ENCODE data around the gene CDC42BPB.

The CDC42BPB gene

DNA sequence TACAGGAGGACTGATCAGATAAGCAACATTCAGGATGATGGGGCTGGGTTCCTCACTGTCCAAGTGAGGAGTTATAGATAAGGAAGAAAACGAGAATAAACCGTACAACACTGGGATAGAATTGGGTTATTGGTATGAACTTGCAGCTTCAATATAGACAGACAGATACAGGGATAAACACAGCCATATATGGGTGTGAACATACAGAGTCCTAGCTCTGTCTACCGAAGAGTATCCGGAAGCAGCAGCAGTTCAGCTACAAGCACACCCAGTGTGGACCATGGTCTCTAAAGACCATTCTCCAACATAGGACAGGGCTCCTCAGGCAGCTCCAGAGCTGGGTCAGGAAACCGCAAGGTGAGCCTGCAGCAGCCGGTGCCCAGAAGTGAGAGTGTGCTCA, 40.8 kb downstream of the CDC42BPB start:
- no peak for DNase-seq (ENCODE audit: low spot score)

- DNase-seq (ENCODE audit: low spot score) = no peak
These were observed 41.3 kb downstream of the CDC42BPB start for GRCh38 chr14:103016071-103016470.

DNA sequence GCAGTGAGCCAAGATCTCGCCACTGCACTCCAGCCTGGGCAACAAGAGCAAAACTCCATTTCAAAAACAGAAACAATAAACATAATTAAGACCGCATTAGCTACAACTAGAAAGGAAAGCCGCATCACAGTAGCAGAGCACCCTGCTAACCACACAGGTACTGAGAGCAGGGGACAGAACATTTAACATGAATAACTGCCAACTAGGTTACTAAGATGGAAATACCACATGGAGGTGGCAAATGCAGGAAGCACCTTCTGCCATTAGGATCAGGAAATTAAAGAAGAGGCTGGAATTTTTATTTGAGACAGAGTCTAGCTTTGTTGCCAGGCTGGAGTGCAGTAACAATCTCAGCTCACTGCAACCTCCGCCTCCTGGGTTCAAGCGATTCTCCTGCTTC, 41.9 kb downstream of the CDC42BPB start:
- DNase-seq (ENCODE audit: low spot score) = no peak

DNA sequence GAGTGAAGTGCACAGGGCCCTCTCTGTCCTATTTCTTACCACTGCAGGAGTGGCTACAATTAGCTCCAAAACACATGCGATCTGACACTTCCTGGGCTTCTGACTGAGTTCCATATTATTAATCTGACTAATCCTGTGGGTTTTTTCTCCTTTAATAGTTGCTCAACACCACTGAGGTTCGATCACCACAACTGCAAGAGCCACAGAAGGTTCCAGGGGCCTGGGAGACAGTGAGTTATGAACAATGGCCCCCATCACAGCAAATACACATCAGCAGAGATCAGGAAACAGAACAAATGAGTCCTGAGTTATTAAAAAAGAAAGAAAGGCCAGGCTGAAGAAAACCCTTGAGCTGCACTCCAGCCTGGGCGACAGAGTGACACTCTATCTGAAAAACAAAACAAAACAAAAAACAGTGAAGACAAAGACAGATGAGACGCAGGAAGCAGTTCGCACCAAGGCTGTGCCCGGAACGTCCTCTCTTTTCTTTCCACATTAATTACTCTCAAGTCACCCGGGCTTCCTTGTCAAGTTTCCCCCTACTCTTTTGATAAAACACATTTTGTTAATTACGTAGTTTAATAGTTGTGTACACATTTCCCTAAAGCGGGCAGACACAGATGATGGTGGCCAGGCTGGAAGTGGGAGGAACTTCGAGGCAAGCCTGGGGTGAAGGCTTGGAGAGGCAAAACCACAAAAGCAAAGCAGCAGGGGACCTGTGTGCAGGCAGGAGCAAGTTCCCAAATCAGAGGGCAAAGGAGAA, 42.7 kb downstream of the CDC42BPB start:
- DNase-seq (ENCODE audit: low spot score) = peak; percentile 54

GRCh38 chr14:103013028-103013427, 44.3 kb downstream of the CDC42BPB start:
- no peak for DNase-seq (ENCODE audit: low spot score)

GRCh38 chr14:103009559-103009958, 47.8 kb downstream of the CDC42BPB start:
- no peak for DNase-seq (ENCODE audit: low spot score)

GRCh38 chr14:103008768-103009357, 48.5 kb downstream of the CDC42BPB start:
- DNase-seq (ENCODE audit: low spot score) = peak; percentile 71

- DNase-seq (ENCODE audit: low spot score) = no peak
These were observed 49.2 kb downstream of the CDC42BPB start for GRCh38 chr14:103008126-103008525.

DNA sequence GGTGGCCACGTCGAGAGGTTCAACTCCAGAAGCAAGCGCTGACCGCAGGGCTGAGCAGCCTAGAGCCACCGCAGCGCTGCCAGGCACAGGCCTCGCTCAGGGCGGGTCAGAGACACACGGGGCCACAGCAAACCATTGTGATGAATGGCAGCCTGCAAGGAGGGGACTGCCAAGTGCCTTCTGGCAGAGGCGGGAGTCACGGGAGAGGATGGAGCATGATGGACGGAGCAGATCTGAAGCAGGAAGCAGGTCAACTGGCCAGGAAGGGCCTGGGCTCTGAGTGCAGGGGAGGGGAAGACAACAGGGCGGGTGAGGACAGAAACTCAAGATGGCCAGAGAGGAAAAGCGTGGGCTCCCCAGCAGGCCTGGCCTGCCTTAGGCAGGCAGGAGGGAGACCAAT, 49.8 kb downstream of the CDC42BPB start:
- no peak for DNase-seq (ENCODE audit: low spot score)

GRCh38 chr14:103006991-103007520, 50.3 kb downstream of the CDC42BPB start:
- no peak for DNase-seq (ENCODE audit: low spot score)

DNA sequence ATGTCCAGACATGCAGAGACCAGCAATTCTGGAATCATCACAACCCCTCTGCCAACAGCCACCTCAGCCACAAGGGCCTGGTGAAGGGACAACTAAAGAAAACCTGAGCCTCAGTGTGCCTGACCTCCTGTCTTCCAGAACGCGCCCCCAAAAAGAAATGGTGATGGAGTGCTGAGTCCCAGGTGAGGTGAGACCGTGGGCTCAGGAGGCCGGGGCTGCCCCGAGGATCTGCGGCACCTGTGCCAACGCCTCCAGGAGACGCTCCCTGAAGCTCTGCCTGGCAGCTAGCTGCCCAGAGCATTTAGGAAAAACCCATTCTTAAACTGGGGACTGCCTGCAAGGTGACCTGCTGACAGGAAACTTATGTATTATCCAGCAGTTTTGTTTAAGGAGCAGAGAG, 51.2 kb downstream of the CDC42BPB start:
- DNase-seq (ENCODE audit: low spot score) = no peak

- no peak for DNase-seq (ENCODE audit: low spot score)
These were observed 53.5 kb downstream of the CDC42BPB start for GRCh38 chr14:103003850-103004249.

DNA sequence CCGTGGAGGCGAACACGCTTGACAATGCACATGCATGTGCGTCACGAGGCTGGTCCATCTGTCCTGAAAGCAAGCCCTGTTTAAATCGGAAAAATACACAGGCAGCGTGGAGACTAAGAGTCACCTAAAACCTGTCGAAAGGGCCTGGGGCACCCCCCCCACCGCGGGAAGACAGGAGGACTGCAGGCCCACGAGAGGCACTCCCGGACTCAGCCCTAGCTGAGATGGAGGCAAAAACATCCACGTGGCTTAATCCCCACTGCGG, 54.1 kb downstream of the CDC42BPB start:
- no peak for DNase-seq (ENCODE audit: low spot score)

- no peak for DNase-seq (ENCODE audit: low spot score)
These were observed 54.6 kb downstream of the CDC42BPB start for GRCh38 chr14:103002578-103003350.

DNA sequence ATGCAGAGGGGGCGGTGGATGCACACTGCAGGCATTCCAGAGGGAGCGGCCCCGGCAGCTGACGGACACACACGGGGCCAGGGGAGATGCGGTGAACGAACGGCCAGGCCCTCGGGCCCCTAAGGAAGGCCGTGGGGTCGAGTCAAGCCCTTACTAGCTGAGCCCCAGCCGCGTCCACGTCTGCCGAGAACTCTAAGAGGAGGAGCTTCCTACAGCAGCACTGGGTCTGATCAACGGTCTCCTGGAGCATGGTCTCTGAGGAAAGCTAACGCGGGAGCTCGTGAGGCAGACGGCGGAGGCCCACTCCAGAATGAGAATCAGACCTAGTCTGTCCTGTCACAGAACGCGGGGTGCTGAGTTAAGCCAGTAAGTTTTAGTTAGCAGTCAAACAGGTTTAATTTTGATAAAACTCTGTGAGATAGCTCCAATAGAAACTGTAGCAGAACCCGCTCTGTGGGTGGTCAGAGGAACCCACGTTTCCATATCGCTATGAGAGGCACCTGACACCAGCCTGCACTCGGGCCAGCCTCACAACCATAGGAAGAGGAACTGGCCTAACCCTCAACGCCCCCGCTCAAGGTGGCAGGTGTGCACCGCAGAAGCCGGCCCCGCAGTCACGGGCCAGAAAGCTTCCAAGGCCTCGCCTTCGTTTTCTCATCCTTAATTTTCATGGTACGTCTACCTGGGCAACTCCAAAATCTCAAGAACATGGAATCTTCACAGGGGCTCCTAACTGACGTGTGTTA, 55.5 kb downstream of the CDC42BPB start:
- no peak for DNase-seq (ENCODE audit: low spot score)

- no peak for DNase-seq (ENCODE audit: low spot score)
These were observed 56.1 kb downstream of the CDC42BPB start for GRCh38 chr14:103001226-103001625.

DNA sequence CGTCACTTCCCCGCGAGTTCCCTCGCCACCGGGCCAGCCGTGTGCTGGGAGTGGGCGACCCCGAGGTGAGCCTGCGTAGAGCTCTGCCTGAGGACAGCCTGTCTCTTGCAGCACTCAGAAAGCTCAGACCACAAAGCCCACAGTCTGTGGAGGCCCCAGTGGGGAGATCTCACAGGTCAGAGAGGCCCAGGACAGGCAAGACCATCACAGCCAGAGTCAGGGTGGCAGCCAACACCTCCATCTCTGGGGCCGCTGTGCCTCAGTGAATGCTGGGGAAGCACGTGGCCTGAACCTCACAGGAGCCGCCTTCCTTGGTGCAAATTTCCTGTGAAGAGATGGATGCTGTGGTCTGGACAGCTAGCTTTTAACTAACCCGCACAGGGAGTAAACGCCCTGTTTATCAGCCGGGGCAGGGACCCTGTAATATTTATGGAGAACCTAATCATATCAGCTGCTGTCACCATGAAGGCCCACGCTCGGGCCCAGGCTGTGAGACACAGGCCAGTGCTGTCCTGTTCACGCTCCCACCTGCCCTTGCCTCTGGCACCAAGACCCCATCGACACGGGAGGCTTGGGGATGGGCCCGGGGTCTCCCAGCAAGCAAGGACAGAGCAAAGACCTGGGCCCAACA, 56.9 kb downstream of the CDC42BPB start:
- no peak for DNase-seq (ENCODE audit: low spot score)

- DNase-seq (ENCODE audit: low spot score) = no peak
These were observed 58.0 kb downstream of the CDC42BPB start for GRCh38 chr14:102999227-102999895.

- no peak for DNase-seq (ENCODE audit: low spot score)
These were observed 59.0 kb downstream of the CDC42BPB start for GRCh38 chr14:102998393-102998792.

GRCh38 chr14:102996941-102997340, 60.4 kb downstream of the CDC42BPB start:
- no peak for DNase-seq (ENCODE audit: low spot score)

GRCh38 chr14:102994689-102995088, 62.7 kb downstream of the CDC42BPB start:
- no peak for DNase-seq (ENCODE audit: low spot score)
